ENCODE data around the gene GADL1.

- TF ChIP-seq SPI1 (IDR thresholded peaks at IDR 0.05; ENCODE audit: low read depth, low read length) (no peak), POLR2AphosphoS5 (IDR thresholded peaks at IDR 0.05; ENCODE audit: low read depth, low read length) (no peak)
Measured at GRCh38 chr3:30724863-30725262, 169.6 kb downstream of the GADL1 start.

Data from GM12891 (cell line).